Activated T-cell treated with anti-CD3 and anti-CD28 coated beads for 24 hours (primary cell): ENCODE measurements around the gene CTNNA2.

ENCODE experiments used
- DNase-seq: peaks from one replicate; pipeline ENCODE4 v3.0.0-alpha.2; 2020; ENCODE audit warnings: low read depth

Gene CTNNA2

DNA sequence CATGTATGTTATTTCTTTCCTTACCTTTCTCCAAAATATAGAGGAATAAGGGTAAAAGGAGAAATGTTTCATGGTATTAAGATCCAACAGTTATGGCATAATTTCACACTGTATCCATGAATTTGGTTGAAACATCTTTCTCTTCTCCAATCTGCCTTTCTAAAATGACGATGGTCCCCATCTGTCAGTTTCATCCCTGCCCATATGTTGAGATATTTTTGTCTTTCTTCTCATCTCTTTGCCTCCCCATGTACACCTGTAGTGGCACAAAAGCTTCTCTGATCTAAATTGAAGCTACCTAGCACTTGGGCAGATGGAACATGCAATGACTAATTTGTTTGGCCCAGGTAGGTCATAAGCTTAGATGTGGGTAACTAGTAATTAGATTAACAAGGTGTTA, 882.4 kb downstream of the CTNNA2 start:
- no peak for DNase-seq

DNA sequence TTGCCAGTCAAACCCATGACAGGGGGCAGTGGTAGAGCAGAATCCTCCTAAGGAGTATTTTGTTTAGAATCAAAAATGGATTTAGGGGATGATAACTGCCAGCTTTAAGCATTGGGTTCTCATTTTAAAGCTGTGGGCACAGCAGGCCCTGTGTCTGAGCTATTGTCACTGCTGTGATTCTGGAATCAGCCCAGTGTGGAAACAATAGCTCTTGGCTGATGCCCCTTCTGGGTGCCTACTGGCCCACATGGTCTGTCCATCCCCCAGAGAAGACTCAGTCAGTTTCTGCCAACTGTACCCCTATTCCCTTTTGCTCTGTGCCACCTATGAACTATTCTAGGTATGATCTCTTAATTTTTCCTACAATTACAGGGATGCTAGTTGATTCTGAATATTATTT, 883.4 kb downstream of the CTNNA2 start:
- no peak for DNase-seq

DNA sequence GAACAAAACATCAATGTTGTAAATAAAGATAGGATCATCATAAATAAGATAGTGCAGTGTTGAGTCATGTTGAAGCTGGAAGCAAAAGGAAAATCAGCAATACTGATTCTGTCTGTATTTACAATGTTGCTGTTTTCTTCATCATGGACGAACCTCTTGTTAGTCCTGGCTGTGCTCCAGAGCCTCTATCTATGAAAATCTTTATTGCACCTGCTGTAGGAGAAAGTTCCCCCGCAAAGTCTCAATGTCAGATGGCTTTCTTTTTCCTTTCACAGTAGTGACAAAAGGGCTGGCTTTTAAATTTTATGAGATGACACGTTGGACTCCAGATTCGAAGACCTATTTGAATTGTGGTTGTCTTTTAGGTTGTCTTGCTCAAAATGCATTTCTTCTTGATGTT, 890.2 kb downstream of the CTNNA2 start:
- no peak for DNase-seq

DNA sequence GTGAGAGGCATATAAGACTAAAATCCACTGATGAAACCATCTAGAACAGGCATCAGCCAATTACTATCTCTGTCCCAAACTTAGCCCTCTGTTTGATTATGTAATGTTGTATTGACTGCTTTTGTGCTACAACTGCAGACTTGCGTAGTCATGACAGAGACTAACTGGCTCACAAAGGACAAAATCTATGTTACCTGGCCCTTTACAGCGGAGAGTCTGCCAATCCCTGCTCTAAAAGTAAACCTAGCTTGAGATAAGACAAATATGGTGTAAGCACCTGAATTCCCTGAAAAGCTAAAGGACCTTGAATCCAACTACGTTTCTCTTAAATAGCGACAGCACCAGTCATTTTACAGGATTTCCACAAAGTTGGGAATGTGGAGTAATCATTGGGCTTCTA, 894.5 kb downstream of the CTNNA2 start:
- DNase-seq, result no peak

DNA sequence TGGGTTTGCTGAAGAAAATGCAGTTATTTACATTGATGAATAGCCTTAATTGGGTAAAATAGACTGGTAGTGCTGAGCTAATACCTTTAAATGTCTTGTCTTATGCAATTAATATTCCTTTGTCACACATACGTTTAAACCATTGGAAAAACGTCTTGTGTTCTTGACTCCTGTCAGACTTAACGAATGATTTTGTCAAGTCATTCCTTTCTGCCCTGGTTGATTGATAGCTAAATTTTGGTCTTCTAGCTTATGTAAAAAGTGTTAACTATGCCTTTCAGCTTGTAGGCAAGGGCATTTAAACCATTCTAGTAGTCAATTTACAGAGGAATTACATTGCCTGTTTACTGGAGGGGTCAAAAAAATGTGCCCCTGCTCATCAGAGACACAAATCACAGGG, 897.5 kb downstream of the CTNNA2 start:
- no peak for DNase-seq

DNA sequence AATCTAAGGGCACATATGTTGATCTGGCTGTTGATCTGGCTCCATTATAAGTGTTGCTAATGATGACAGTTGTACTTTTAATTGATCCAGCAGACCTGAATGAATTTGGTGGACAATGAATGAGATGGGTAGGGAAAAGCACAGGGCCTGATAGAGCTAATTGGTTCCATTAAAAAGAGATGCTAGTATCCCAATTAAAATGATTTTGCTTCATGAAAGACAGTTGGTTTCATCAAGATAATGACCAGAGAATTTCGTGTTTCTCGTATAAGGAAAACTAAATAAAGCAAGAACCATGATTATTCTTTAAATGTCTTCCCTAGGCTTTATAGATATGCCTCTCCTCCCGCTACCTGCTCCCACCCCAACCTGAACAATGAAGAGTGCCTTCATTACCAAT, 900.3 kb downstream of the CTNNA2 start:
- no peak for DNase-seq

DNA sequence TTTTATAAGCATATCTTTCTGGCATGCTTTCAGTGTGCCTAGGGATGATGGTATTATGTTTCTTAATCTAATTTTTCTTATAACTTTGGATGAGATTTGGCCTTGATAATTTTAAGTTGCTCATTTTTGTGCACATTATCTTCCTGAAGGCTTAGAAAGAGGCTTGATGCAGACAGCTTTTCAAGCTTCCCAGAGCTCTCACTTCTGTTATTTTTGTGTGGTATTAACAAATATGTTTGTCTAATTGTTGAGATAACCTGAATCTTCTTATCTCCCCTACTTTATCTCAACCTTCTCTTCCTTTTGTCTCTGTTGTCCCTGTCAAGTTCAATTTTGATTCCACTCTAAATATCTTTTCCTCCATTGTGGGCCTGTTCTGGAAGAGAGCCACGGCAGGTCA, 904.9 kb downstream of the CTNNA2 start:
- no peak for DNase-seq

DNA sequence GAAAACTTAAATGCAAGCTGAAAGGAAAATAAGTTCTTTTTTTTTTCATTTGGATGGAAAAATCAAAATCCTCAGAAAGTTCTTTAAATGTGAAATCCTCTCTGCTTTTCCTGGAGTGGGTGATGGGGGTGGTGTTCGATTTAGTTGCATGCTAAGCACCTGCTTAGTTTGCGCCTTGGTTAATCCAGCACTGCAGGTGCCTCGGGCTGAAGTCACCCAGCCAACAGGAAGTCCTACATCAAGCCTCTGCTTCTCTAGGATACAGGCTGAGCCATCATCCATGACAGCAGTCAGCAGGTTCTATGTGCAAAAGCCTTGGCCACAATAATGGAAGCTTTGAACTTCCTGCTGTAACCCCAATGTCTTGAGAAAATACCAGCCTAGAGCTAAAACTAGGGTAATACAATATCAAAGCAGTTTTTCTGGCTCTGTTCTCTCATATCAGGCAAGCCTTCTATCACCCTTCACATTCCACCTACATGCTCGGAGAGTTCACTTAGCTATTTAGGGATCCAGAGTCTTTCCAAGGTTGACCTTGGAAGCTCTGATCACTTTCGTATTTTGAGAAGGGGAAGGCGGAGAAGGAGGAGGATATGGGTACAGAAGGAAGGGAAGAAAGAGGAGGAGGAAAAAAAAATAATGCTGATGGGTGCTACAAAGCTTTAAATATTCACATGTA, 907.8 kb downstream of the CTNNA2 start:
- no peak for DNase-seq

DNA sequence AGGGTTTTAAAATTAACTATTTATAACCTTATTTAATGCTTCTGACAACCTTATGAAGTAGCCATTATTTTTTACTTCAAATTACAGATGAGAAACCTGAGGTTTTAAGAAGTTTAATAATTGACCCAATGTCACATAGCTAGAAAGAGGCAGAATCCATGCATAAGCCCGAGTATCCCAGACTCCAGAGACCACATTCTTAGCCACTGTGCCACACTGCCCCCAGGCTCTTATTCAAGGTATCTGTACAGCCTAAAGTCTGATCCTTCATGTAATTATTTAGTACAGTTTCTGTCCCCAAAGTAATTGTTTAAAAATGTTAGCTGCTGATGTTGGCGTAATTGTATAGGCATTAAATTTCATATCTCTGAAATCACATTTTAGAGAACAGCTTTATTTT, 916.4 kb downstream of the CTNNA2 start:
- DNase-seq, result no peak

DNA sequence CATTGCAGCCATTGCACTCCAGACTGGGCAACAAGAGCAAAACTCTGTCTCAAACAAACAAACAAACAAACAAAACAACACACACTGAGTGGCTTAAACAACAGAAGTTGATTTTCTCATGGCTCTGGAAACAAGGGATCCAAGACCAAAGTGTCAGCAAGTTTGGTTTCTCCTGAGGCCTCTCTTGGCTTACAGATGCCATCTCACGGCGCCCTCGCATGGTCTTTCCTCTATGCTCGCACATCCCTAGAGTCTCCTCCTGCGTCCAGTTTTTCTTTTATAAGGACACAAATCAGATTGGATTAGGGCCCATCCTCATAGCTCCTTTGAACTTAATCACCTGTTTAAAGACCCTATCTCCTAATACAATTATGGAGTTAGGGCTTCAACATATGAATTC, 925.1 kb downstream of the CTNNA2 start:
- DNase-seq, result no peak

DNA sequence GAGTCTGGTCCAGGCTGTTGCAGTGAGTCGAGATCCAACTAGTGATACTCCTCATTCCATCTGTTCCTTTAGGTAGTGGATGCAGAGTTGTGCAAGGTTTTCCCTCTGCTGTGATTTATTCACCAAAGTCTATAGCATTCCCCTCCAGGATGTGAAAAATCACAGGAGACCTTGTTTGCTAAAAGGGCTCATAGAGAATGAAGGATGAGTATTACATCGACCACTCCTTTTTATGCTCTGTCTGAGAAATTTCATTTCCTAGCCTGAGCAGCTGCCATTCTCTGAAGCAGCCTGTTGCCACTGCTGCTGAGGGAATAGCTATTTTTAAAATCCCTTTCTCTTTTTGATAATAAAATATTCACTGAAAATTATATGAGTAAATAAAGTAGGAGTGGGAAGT, 925.8 kb downstream of the CTNNA2 start:
- DNase-seq, result no peak

DNA sequence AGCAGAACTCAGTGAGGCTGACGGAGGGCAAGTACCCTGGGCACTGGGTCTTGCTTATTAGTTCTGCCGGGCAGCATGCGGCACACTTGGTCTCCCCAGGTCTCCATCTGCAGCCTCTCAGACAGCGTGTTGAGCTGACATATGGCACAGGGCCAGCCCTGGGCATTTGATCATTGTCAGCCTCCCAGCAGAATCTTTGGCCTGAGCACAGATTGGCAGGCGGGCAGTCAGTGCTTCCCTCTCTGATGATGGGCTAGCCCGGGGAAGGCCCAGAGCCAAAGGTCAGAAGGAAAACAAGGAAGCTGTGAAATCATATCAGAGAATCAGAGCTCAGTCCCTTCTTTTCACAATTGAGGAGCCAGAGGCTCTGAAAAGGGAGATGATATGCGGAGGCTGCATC, 941.8 kb downstream of the CTNNA2 start:
- no peak for DNase-seq

DNA sequence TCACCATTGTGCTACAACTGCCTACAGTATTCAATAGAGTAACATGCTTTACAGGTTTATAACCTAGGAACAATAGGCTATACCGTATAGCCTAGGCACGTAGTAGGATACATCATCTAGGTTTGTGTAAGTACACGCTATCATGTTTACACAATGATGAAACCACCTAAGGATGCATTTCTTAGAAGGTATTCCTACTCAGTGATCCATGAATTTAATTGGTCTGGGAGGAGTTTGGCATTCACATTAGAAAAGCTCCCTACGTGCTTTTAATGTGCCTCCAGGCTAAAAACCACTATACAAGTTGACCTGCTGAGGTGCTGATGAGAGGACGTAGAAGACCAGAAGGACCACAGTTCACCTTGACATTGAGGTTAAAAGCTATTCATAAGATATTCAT, 946.2 kb downstream of the CTNNA2 start:
- DNase-seq, result no peak

DNA sequence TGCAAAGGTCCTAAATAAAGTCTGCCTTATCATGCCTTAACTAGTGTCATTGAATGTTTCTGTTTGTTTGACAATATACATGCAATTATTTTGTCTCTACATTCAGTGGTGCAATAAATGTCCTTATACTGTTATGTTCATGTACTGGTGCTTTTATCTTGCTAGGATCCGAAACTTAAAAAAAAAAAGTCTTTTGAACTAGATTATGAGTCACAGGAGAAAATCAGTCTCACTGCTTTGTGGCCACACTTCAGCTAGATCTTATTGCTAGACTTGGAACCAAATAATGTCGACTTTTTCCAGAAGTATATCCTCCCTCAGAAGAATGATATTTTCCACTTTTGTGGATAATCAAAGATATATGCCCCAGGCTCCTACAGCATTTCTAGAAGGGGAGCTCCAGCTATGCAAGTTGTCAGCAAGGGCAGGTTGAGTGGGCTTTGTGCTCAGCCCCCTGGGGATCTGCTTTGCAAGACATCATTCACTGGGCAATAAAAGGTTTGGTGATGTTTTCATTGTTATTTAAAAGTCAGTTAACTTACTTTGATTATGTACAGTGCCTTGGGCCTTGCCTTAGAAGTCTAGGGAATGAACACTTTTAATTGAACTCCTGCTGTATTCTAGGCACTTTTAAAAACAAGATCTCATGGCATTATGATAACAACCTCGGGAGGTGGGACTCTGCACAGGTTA, 948.8 kb downstream of the CTNNA2 start:
- DNase-seq, result no peak

DNA sequence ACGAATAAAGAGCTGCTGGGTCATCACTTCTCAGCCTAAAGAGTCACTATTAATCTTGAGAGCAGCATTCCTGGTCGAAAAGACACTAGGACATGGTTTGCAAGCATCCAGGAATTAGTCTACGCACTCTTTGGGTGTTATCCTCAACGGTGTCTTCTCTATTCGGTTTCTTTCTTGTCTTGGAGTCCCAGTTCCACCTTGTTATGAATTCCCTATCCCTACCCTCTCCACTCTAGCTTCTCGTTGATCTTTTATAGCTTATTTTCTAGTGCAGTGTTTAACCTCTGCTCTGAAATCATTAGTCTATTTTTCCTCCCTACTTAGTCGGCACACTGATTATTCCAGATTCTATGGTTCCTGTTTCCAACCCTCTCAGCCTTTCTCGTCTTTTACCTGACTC, 949.8 kb downstream of the CTNNA2 start:
- no peak for DNase-seq

DNA sequence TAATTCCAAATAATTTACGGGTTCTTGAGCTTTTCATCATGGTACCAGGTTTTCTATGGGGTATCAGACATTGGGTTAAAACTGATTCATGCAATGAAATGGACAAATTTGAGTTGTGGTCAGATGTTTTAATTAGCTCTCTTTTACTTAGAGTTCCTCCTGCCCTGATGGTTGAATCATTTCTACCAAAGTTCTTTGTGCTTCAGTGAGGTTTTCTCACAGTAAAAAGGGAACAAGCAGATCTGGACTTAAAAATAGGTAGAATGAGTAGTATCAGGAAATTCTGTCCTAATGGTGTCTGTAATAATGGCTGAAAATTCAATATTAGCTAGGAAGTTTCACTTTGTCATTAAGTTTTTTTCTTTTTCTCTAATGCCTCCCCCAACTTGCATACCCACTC, 951.4 kb downstream of the CTNNA2 start:
- DNase-seq, result no peak

DNA sequence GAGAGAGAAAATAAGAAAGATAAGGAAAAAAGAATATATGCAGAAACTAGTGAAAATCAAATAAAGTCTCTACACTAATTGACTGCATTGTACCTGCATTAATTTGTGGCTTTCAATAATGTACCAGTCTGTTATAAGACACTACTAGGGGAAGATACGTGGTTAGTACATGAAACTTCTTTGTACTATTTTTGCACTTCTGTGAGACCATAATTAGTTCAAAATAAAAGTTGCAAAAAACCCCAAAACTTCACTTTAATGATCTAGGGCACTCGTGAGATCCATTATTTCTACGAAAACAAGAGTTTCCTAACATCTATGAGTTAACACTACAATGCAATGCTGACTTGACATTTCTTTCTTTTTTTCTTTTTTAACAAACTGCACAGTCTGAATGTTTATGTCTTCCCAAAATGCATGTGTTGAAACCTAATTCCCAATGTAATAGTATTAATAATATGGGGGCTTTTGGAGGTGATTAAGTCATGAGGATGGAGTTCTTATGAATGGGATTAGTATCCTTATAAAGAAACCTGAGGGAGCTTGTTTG, 954.5 kb downstream of the CTNNA2 start:
- no peak for DNase-seq

DNA sequence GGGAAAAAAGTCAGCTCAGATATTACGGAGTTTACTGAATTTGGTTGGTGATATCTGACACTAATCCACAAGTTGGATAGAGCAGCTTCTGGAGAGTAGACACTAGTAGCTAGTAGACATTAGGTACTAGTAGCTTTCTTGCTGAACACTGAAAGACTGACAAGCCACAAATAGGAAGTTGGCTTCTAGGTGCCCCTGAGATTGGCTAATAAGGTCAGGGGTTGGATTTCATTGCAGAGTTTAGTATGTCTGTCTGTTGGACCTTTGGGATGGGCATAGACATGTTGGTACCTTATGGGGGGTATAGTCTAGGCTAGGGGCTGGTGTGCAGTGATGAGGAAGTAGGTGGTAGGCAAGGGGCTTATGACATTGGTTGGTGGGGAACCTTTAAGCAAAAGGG, 956.6 kb downstream of the CTNNA2 start:
- no peak for DNase-seq

DNA sequence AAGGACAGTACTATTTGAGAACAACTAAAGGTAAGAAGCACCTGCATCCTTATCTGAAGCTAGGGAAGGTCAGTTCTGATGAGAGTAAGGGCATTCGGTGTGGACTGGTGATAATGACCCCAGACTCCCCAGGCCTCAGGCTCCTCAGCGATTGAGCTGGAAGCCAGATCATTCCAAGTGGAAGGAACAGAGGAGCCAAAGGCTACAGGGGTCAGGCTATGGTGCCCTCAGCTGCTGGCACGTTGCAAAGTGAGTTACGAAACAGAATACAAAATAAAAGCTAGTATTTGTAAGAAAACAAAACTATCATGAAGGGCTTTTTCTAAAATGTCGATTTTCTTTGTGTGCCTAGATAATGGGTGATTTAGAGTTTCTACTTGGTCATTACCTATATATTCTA, 960.2 kb downstream of the CTNNA2 start:
- DNase-seq, result no peak

DNA sequence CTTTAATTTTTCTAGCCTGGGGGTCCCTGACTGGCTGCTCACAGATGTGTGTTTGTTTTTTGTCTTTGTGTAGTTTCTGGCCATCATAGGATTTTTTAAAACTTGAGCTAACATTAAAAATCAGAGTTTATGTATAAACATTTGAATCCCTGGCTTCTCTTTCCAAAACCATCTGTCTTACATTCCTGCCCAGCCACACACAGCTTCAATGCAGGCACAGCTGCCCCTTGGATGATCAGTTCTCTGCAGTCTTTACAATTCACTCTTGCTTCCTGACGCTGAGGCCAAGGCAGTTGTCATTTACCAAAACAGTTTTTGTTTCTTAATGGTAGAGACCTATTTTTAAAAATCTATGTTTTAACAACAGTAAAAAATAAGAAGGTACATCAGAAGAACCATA, 960.9 kb downstream of the CTNNA2 start:
- no peak for DNase-seq

DNA sequence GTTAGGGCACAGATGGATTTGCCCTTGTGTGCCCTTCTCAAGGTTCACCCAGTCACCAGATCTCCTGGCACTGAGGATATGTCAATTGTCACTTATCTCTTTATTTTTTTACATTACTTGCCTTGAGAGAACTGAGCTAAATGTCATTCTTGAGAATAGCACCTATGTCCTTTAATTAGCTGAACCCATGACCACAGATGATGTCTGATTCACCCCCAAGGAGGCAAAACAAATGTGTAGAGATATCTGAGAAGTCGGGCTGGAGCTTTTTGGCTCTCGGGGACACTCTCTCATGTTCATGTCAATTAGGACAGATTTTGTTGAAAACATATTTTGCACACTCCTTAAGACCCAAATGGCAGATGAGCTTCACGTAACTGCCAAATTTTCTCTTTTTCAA, 963.1 kb downstream of the CTNNA2 start:
- no peak for DNase-seq

DNA sequence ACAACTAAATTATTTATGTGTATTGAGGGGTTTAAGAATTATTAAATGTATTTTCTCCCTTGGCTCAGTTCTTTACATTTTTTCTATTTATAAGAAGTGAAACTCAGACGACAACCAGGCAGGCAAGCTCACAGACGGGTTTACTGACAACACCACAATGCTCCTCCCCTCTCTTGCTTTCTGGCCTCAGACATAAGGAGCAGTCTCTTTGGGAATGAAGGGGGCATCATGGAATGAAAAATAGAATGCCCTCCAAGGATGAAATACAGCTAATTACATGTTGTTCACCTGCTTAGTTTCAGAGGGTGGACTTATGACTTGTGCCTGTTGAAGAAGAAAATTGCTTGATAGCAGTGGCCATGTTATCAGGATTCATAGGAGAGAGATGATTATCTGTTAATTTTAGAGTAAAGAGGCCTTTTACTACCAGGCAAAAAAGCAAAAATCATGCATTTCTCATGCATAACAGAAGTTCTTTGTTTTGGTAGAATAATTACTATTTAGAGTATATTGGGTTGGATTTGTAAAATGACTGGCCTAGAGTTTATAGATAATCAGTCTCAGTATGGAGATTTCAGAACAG, 963.8 kb downstream of the CTNNA2 start:
- no peak for DNase-seq

DNA sequence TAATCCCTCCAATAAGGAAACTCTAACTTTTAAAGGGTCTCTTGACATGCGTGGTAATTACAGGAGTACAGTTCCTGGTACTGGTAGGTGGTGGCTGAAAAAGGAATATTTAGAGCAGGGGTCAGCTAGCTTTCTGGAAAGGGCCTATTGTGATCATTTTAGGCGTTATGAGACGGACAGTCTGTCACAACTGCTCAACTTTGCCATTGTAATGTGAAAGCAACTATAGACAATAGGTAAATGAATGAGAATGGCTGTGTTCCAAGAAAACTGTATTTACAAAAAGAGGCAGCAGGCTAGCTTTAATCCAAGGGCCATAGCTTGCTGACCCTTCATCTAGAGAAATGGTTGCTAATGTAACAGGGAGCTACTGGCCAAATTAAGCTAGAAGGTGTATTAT, 969.4 kb downstream of the CTNNA2 start:
- DNase-seq, result no peak

DNA sequence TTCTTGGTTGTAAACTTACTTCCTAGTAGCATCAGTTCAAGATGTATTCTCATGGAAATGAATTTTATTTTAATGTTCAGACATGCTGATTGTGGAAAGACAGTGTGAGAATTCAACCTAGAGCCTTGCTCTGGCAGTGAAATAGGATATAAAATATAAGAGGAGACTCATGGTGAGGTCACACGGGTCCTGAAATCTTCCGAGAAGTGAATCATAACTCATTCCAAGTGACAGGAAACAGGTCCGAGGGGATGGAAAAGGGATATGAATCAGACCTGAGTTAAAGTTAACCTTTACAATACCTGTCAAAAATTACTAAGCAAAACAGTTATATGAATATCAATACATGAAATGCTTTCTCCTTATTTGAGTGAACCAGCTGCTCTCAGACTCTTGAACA, 976.9 kb downstream of the CTNNA2 start:
- no peak for DNase-seq
